ENCODE measurements around the gene MTMR3. TPM values are rescaled to one million over a fixed set of nuclear protein-coding genes. Genes with fewer than 3 reads are reported as not detected.

Gene MTMR3
- total RNA-seq, 4 donors from 2014 or later, result 36.6 to 42.1 (median 37.1) TPM

- Histone ChIP-seq H3K27me3 (no peaks in the 10 kb centered on the region), H3K9me3 (no peaks in the 10 kb centered on the region), H3K4me3 (no peak overlapping the region), H3K4me1 (peaks cover 27 to 33% of the 10 kb centered on the region in 2 donors), H3K27ac (peak overlapping the region; percentile 72 to 95 (median 86)), H3K36me3 (no peaks in the 10 kb centered on the region)
- no peak for TF ChIP-seq CTCF (IDR thresholded peaks at IDR 0.05 in 4 of 5, conservative IDR thresholded peaks at IDR 0.05 in 1 of 5)
- TF ChIP-seq POLR2A (IDR thresholded peaks at IDR 0.05), result no peak
- intact Hi-C loops (cut with DNase I; ENCODE audit: low total_unique reads), result loop anchor here (1.0 to 5.0 kb wide), 2 partner anchors 33 to 131 kb away; partner anchors contain the start of gene ASCC2
- peak; percentile 73 to 88 for ATAC-seq
- DNase-seq, result peak; percentile 22 to 70
- in situ Hi-C loops (cut with MboI; ENCODE audit: low sequenced_read_pairs in 4 of 4), result no loop called here
Observed at GRCh38 chr22:29871684-29872083, 11.3 kb upstream of the MTMR3 start.

DNA sequence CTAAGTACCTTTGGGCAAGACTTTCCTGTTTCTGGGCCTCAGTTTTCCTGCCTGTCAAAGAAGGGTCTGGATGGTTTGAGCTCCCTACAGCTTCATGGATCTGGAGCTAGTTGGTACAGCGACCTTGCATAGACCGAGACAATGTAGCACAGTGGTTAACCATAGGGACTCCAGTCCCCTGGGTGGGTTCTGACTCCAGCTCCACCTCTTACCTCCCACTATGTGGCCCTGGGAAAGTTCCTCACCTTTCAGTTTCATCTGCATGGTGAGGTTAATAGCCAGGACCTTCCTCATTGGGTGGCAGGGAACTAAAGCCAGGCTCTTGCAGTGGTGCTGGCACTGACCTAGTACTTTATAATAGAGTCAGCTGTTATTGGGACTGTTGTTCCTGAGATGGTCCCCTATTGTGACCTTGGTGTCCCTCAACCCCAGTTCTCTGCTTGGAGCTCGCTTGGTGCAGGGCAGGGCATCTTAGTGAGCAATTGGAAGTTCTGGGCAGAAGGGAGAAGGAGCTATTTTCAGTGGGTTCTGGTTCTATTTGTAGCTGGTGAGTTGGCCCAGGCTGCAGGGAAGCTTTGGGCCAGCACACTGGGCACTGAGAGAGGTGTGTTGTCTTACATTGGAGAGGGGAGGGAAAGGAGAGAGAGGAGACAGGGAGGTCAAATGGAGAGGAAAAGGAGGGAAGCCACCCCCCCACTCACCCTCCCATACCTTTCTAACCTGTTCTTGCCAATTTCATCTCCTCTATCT lies 10.7 kb upstream of the MTMR3 start:
- Histone ChIP-seq H3K4me3 (no peak overlapping the region), H3K27ac (peak overlapping the region; percentile 72 to 95 (median 86)), H3K4me1 (peaks cover 27 to 33% of the 10 kb centered on the region in 2 donors), H3K36me3 (no peaks in the 10 kb centered on the region), H3K27me3 (no peaks in the 10 kb centered on the region), H3K9me3 (no peaks in the 10 kb centered on the region)
- intact Hi-C loops (cut with DNase I; ENCODE audit: low total_unique reads), result loop anchor here (1.0 to 5.0 kb wide), 2 partner anchors 34 to 130 kb away; partner anchors contain the start of gene ASCC2
- DNase-seq, result peak; percentile 51 to 86
- in situ Hi-C loops (cut with MboI; ENCODE audit: low sequenced_read_pairs in 4 of 4), result no loop called here
- TF ChIP-seq CTCF (IDR thresholded peaks at IDR 0.05 in 4 of 5, conservative IDR thresholded peaks at IDR 0.05 in 1 of 5) (no peak), POLR2A (IDR thresholded peaks at IDR 0.05) (no peak)
- ATAC-seq, result peak; percentile 95 to 97

GRCh38 chr22:29872989-29873388 lies 10.0 kb upstream of the MTMR3 start:
- in situ Hi-C loops (cut with MboI; ENCODE audit: low sequenced_read_pairs in 4 of 4), result no loop called here
- TF ChIP-seq CTCF (IDR thresholded peaks at IDR 0.05 in 4 of 5, conservative IDR thresholded peaks at IDR 0.05 in 1 of 5) (no peak), POLR2A (IDR thresholded peaks at IDR 0.05) (no peak)
- DNase-seq, result no peak
- intact Hi-C loops (cut with DNase I; ENCODE audit: low total_unique reads), result loop anchor here (1.0 to 5.0 kb wide), 2 partner anchors 35 to 129 kb away; partner anchors contain the start of gene ASCC2
- no peak for ATAC-seq
- Histone ChIP-seq H3K36me3 (no peaks in the 10 kb centered on the region), H3K4me3 (no peak overlapping the region), H3K9me3 (no peaks in the 10 kb centered on the region), H3K4me1 (peaks cover 21 to 26% of the 10 kb centered on the region in 2 donors), H3K27ac (peak overlapping the region; percentile 72 to 95 (median 86)), H3K27me3 (no peaks in the 10 kb centered on the region)

DNA sequence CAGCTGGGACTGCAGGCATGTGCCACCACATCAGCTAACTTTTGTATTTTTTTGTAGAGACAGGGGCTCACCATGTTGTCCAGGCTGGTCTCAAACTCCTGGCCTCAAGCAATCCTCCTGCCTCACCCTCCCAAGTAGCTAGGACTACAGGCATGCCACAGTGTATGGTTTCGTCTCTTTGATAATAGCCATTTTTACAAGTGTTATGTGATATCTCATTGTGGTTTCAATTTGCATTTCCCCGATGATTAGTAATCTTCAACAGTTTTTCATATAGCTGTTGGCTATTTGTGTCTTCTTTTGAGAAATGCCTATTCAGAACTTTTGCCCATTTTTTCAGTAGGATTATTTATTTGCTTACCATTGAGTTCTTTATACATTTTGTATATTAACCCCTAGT lies 9.0 kb upstream of the MTMR3 start:
- intact Hi-C loops (cut with DNase I; ENCODE audit: low total_unique reads), result loop anchor here (5.0 kb wide), 1 partner anchor 128 kb away; no protein-coding TSS in a partner anchor
- no peaks in the 10 kb centered on the region for H3K9me3 ChIP-seq
- peaks cover 20 to 23% of the 10 kb centered on the region in 2 donors for H3K4me1 ChIP-seq
- in situ Hi-C loops (cut with MboI; ENCODE audit: low sequenced_read_pairs in 4 of 4), result no loop called here
- H3K27me3 ChIP-seq, result no peaks in the 10 kb centered on the region
- TF ChIP-seq CTCF (IDR thresholded peaks at IDR 0.05 in 4 of 5, conservative IDR thresholded peaks at IDR 0.05 in 1 of 5), result no peak
- no peak for TF ChIP-seq POLR2A (IDR thresholded peaks at IDR 0.05)
- H3K36me3 ChIP-seq, result no peaks in the 10 kb centered on the region
- no peak overlapping the region for H3K4me3 ChIP-seq
- H3K27ac ChIP-seq, result peak overlapping the region in 1 of 4 donors; percentile 95
- DNase-seq (no peak), ATAC-seq (no peak)

All from gastrocnemius medialis (tissue), 4 donors.